ENCODE measurements around the gene SLX9.

The SLX9 gene

GRCh38 chr21:44995343-44995941, 55.6 kb downstream of the SLX9 start:
- no CpG with 5 or more reads among the region's 23 CpGs for WGBS (ENCODE audit: insufficient coverage, insufficient read length)
- Histone ChIP-seq H3K4me3 (ENCODE audit: low read length) (no peak overlapping the region), H3K27me3 (ENCODE audit: control insufficient read depth, insufficient read depth, low read length) (no peaks in the 10 kb centered on the region), H3K9me3 (ENCODE audit: control insufficient read depth, insufficient read depth, low read length) (no peaks in the 10 kb centered on the region), H3K36me3 (ENCODE audit: control insufficient read depth, insufficient read depth, low read length) (no peaks in the 10 kb centered on the region), H3K4me1 (ENCODE audit: control insufficient read depth, insufficient read depth, low read length) (no peaks in the 10 kb centered on the region), H3K27ac (ENCODE audit: low read length) (no peak overlapping the region)
- no peak for DNase-seq (ENCODE audit: low read depth, low spot score)

- WGBS (ENCODE audit: insufficient coverage, insufficient read length), result no CpG with 5 or more reads among the region's 10 CpGs
- no peaks in the 10 kb centered on the region for H3K4me1 ChIP-seq (ENCODE audit: control insufficient read depth, insufficient read depth, low read length)
Observed at GRCh38 chr21:44996096-44996495, 56.3 kb downstream of the SLX9 start.

GRCh38 chr21:44996501-44996921, 56.7 kb downstream of the SLX9 start:
- Histone ChIP-seq H3K4me3 (ENCODE audit: low read length) (no peak overlapping the region), H3K36me3 (ENCODE audit: control insufficient read depth, insufficient read depth, low read length) (no peaks in the 10 kb centered on the region), H3K4me1 (ENCODE audit: control insufficient read depth, insufficient read depth, low read length) (no peaks in the 10 kb centered on the region), H3K9me3 (ENCODE audit: control insufficient read depth, insufficient read depth, low read length) (no peaks in the 10 kb centered on the region), H3K27me3 (ENCODE audit: control insufficient read depth, insufficient read depth, low read length) (no peaks in the 10 kb centered on the region), H3K27ac (ENCODE audit: low read length) (no peak overlapping the region)
- DNase-seq (ENCODE audit: low read depth, low spot score), result no peak
- no CpG with 5 or more reads among the region's 6 CpGs for WGBS (ENCODE audit: insufficient coverage, insufficient read length)

More at GRCh38 chr21:44996096-44996495, 56.3 kb downstream of the SLX9 start:
- Histone ChIP-seq H3K9me3 (ENCODE audit: control insufficient read depth, insufficient read depth, low read length) (no peaks in the 10 kb centered on the region), H3K27ac (ENCODE audit: low read length) (no peak overlapping the region), H3K4me3 (ENCODE audit: low read length) (no peak overlapping the region), H3K27me3 (ENCODE audit: control insufficient read depth, insufficient read depth, low read length) (no peaks in the 10 kb centered on the region), H3K36me3 (ENCODE audit: control insufficient read depth, insufficient read depth, low read length) (no peaks in the 10 kb centered on the region)
- no peak for DNase-seq (ENCODE audit: low read depth, low spot score)

GRCh38 chr21:44996983-44997936, 57.4 kb downstream of the SLX9 start:
- WGBS (ENCODE audit: insufficient coverage, insufficient read length), result no CpG with 5 or more reads among the region's 36 CpGs
- no peak overlapping the region for H3K4me3 ChIP-seq (ENCODE audit: low read length)
- DNase-seq (ENCODE audit: low read depth, low spot score), result no peak
- no peaks in the 10 kb centered on the region for H3K9me3 ChIP-seq (ENCODE audit: control insufficient read depth, insufficient read depth, low read length)
- no peak overlapping the region for H3K27ac ChIP-seq (ENCODE audit: low read length)
- no peaks in the 10 kb centered on the region for H3K36me3 ChIP-seq (ENCODE audit: control insufficient read depth, insufficient read depth, low read length)
- no peaks in the 10 kb centered on the region for H3K27me3 ChIP-seq (ENCODE audit: control insufficient read depth, insufficient read depth, low read length)
- no peaks in the 10 kb centered on the region for H3K4me1 ChIP-seq (ENCODE audit: control insufficient read depth, insufficient read depth, low read length)

- no peak for DNase-seq (ENCODE audit: low read depth, low spot score)
- H3K4me1 ChIP-seq (ENCODE audit: control insufficient read depth, insufficient read depth, low read length), result no peaks in the 10 kb centered on the region
- no peak overlapping the region for H3K4me3 ChIP-seq (ENCODE audit: low read length)
- H3K9me3 ChIP-seq (ENCODE audit: control insufficient read depth, insufficient read depth, low read length), result no peaks in the 10 kb centered on the region
- H3K27ac ChIP-seq (ENCODE audit: low read length), result no peak overlapping the region
- H3K36me3 ChIP-seq (ENCODE audit: control insufficient read depth, insufficient read depth, low read length), result no peaks in the 10 kb centered on the region
- no peaks in the 10 kb centered on the region for H3K27me3 ChIP-seq (ENCODE audit: control insufficient read depth, insufficient read depth, low read length)
- WGBS (ENCODE audit: insufficient coverage, insufficient read length), result no CpG with 5 or more reads among the region's 10 CpGs
Observed at GRCh38 chr21:44998086-44998620, 58.3 kb downstream of the SLX9 start.

GRCh38 chr21:44998621-44999427, 59.0 kb downstream of the SLX9 start:
- H3K36me3 ChIP-seq (ENCODE audit: control insufficient read depth, insufficient read depth, low read length), result no peaks in the 10 kb centered on the region
- H3K4me1 ChIP-seq (ENCODE audit: control insufficient read depth, insufficient read depth, low read length), result no peaks in the 10 kb centered on the region
- no peak overlapping the region for H3K27ac ChIP-seq (ENCODE audit: low read length)
- no peaks in the 10 kb centered on the region for H3K27me3 ChIP-seq (ENCODE audit: control insufficient read depth, insufficient read depth, low read length)
- no peak overlapping the region for H3K4me3 ChIP-seq (ENCODE audit: low read length)
- H3K9me3 ChIP-seq (ENCODE audit: control insufficient read depth, insufficient read depth, low read length), result no peaks in the 10 kb centered on the region
- no peak for DNase-seq (ENCODE audit: low read depth, low spot score)
- no CpG with 5 or more reads among the region's 32 CpGs for WGBS (ENCODE audit: insufficient coverage, insufficient read length)

GRCh38 chr21:44999428-44999971, 59.7 kb downstream of the SLX9 start:
- Histone ChIP-seq H3K4me1 (ENCODE audit: control insufficient read depth, insufficient read depth, low read length) (no peaks in the 10 kb centered on the region), H3K9me3 (ENCODE audit: control insufficient read depth, insufficient read depth, low read length) (no peaks in the 10 kb centered on the region), H3K4me3 (ENCODE audit: low read length) (no peak overlapping the region), H3K27me3 (ENCODE audit: control insufficient read depth, insufficient read depth, low read length) (no peaks in the 10 kb centered on the region), H3K27ac (ENCODE audit: low read length) (no peak overlapping the region), H3K36me3 (ENCODE audit: control insufficient read depth, insufficient read depth, low read length) (no peaks in the 10 kb centered on the region)
- no peak for DNase-seq (ENCODE audit: low read depth, low spot score)
- WGBS (ENCODE audit: insufficient coverage, insufficient read length), result no CpG with 5 or more reads among the region's 17 CpGs

- no CpG with 5 or more reads among the region's 29 CpGs for WGBS (ENCODE audit: insufficient coverage, insufficient read length)
Observed at GRCh38 chr21:44999972-45000636, 60.3 kb downstream of the SLX9 start.

GRCh38 chr21:45000637-45001133, 60.9 kb downstream of the SLX9 start:
- DNase-seq (ENCODE audit: low read depth, low spot score), result no peak
- WGBS (ENCODE audit: insufficient coverage, insufficient read length), result no CpG with 5 or more reads among the region's 27 CpGs
- H3K4me1 ChIP-seq (ENCODE audit: control insufficient read depth, insufficient read depth, low read length), result no peaks in the 10 kb centered on the region
- H3K27ac ChIP-seq (ENCODE audit: low read length), result no peak overlapping the region
- no peaks in the 10 kb centered on the region for H3K36me3 ChIP-seq (ENCODE audit: control insufficient read depth, insufficient read depth, low read length)
- no peak overlapping the region for H3K4me3 ChIP-seq (ENCODE audit: low read length)
- H3K27me3 ChIP-seq (ENCODE audit: control insufficient read depth, insufficient read depth, low read length), result no peaks in the 10 kb centered on the region
- no peaks in the 10 kb centered on the region for H3K9me3 ChIP-seq (ENCODE audit: control insufficient read depth, insufficient read depth, low read length)

More at GRCh38 chr21:44999972-45000636, 60.3 kb downstream of the SLX9 start:
- Histone ChIP-seq H3K9me3 (ENCODE audit: control insufficient read depth, insufficient read depth, low read length) (no peaks in the 10 kb centered on the region), H3K4me1 (ENCODE audit: control insufficient read depth, insufficient read depth, low read length) (no peaks in the 10 kb centered on the region), H3K27me3 (ENCODE audit: control insufficient read depth, insufficient read depth, low read length) (no peaks in the 10 kb centered on the region), H3K27ac (ENCODE audit: low read length) (no peak overlapping the region), H3K4me3 (ENCODE audit: low read length) (no peak overlapping the region), H3K36me3 (ENCODE audit: control insufficient read depth, insufficient read depth, low read length) (no peaks in the 10 kb centered on the region)
- DNase-seq (ENCODE audit: low read depth, low spot score), result no peak
